ENCODE data around the gene BSND.
"Not testable (repeated sequence)": the region's sequence is repeated elsewhere in the genome, so short reads cannot be mapped to it uniquely, and the experiment has no call there.

BSND gene

GRCh38 chr1:55012661-55013060 lies 13.9 kb downstream of the BSND start:
- no peaks in the 10 kb centered on the region for H3K4me1 Mint-ChIP-seq
- H3K36me3 Mint-ChIP-seq, result no peaks in the 10 kb centered on the region
- ATAC-seq, result no peak

DNA sequence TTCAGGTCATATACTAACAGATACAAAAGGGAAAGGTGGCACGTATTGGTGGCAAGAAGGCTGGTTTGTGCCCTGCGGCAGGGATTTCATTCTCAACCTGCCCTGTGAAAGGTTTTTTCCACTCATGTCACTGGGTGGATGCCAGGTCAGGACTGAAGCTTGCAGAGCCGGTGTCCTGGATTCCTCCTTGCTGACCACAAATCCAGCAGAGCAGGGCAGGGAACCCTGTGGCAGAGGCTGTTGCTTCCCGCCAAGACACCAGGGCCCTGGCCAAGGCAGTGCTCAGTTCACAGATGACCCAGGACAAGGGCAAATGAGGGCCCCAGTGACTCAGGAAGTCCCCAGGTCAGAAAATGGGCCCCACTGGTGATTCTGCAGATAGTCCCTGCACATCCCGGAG lies 16.4 kb downstream of the BSND start:
- Mint-ChIP-seq H3K36me3 (no peaks in the 10 kb centered on the region), H3K27ac (no peak overlapping the region), H3K4me1 (no peaks in the 10 kb centered on the region), H3K9me3 (no peaks in the 10 kb centered on the region), H3K4me3 (no peak overlapping the region), H3K27me3 (peaks cover 42% of the 10 kb centered on the region)
- ATAC-seq, result peak; percentile 3

More at GRCh38 chr1:55012661-55013060, 13.9 kb downstream of the BSND start:
- Mint-ChIP-seq H3K27me3 (peaks cover 37% of the 10 kb centered on the region), H3K9me3 (peaks cover 3% of the 10 kb centered on the region), H3K27ac (no peak overlapping the region), H3K4me3 (no peak overlapping the region)

DNA sequence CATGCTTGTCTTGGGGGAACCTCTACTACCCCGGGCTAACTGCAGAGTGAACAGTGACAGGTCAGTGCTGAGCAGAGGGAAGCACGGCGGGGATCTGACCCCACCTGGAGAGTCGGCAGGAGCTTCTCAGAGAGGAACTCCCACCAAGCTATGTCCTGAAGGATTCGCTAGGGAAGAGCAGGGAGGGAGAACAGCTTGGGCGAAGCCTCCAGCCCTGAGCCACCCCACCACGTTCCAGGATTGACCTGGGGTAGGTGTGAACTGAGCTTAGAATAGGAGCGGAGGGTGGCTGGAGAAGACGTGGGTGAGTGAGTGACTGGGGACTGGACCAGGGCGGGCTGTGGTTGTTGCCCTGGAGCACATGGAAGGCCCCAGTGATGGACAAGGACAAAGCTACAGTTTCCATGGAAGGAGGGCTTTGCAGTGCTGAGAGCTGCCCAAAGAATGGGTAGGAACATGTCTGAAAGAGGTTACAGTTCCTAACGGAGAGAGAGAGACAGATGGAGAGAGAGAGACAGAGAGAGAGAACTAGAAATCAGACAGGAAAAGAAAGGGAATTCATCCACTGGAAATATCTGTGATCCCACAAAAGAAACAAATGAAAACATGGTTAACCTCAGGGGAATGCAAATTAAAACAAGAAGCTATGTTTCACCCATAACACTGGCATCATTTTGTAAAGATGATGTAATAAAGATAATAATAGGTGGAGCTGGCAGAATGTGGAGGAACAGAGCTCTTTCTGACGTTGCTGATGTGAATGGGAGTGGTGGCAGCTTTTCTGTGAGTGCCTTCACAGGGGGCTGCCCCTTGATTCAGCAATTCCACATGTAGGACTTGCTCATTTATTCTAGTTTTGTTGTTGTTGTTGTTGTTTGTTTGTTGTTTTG lies 17.2 kb downstream of the BSND start:
- H3K4me3 Mint-ChIP-seq, result no peak overlapping the region
- H3K9me3 Mint-ChIP-seq, result no peaks in the 10 kb centered on the region
- H3K27me3 Mint-ChIP-seq, result peaks cover 50% of the 10 kb centered on the region
- H3K27ac Mint-ChIP-seq, result no peak overlapping the region
- no peak for ATAC-seq
- H3K36me3 Mint-ChIP-seq, result no peaks in the 10 kb centered on the region
- H3K4me1 Mint-ChIP-seq, result no peaks in the 10 kb centered on the region

GRCh38 chr1:55018395-55018794 lies 19.7 kb downstream of the BSND start:
- H3K4me3 Mint-ChIP-seq, result no peak overlapping the region
- peaks cover 73% of the 10 kb centered on the region for H3K27me3 Mint-ChIP-seq
- H3K9me3 Mint-ChIP-seq, result no peaks in the 10 kb centered on the region
- ATAC-seq, result no peak
- H3K4me1 Mint-ChIP-seq, result no peaks in the 10 kb centered on the region
- H3K27ac Mint-ChIP-seq, result no peak overlapping the region
- no peaks in the 10 kb centered on the region for H3K36me3 Mint-ChIP-seq

DNA sequence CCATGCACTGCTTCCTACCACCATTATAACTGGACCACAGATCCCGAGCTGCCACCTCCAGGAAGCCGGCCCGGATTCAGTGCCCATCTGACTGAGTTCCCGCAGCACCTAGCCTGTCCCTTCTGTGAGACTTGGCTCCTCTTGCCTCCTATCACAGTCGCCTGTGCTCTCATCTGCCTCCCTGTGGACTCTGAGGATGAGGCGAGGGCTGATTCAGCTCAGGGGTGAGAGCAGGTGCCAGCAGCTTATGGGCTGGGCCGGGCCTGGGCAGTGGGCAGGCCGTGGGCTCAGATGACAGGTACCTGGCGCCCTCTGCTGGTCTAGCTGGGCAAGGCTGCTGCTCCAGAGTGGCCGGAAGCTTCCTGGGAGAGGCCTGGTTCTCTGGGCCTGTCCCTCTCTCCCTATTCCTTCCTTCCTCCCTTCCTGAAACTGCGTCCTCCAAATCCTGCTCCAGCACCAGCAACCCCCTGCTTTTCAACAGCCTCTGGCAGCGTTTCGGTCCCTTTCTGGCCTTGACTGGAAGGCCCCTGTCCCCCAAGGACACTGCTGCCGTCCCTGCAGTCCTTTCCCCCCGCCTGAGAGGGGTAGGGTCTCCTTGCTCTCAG lies 23.3 kb downstream of the BSND start:
- ATAC-seq, result peak; percentile 83
- Mint-ChIP-seq H3K4me1 (peaks cover 6% of the 10 kb centered on the region), H3K9me3 (no peaks in the 10 kb centered on the region), H3K27ac (no peak overlapping the region), H3K36me3 (no peaks in the 10 kb centered on the region), H3K4me3 (no peak overlapping the region), H3K27me3 (peaks cover 60% of the 10 kb centered on the region)

- not testable (repeated sequence) for H3K4me1 Mint-ChIP-seq, ATAC-seq, H3K9me3 Mint-ChIP-seq, H3K27ac Mint-ChIP-seq, H3K36me3 Mint-ChIP-seq, H3K4me3 Mint-ChIP-seq
- H3K27me3 Mint-ChIP-seq, result peaks cover 52% of the 10 kb centered on the region
These were observed 25.4 kb downstream of the BSND start for GRCh38 chr1:55024163-55024562.

DNA sequence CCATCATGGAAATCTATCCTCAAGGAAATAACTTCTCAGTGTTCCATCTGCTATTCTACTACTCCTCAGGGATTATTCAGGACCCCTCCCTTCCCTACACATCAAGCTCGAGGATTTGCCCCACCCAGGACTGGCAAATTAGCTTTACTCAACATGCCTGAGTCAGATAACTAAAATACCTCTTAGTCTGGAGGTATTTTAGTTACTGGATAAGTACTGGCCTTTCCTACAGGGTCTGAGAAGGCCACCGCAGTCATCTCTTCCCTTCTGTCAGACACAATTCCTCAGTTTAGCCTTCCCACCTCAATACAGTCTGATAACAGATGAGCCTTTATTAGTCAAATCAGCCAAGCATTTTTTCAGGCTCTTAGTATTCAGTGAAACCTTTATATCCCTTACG lies 27.9 kb downstream of the BSND start:
- H3K4me1 Mint-ChIP-seq, H3K27ac Mint-ChIP-seq, H3K9me3 Mint-ChIP-seq, ATAC-seq, H3K4me3 Mint-ChIP-seq, H3K36me3 Mint-ChIP-seq: not testable (repeated sequence)
- peaks cover 51% of the 10 kb centered on the region for H3K27me3 Mint-ChIP-seq

DNA sequence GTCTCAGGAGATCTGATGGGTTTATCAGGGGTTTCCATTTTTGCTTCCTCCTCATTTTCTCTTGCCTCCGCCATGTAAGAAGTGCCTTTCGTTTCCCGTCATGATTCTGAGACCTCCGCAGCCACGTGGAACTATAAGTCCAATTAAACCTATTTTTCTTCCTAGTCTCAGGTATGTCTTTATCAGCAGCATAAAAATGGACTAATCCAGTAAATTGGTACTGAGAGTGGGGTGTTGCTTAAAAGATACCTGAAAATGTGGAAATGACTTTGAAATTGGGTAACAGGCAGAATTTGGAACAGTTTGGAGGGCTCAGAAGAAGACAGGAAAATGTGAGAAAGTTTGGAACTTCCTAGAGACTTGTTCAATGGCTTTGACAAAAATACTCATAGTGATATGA lies 32.4 kb downstream of the BSND start:
- peaks cover 41% of the 10 kb centered on the region for H3K27me3 Mint-ChIP-seq
- not testable (repeated sequence) for ATAC-seq, H3K36me3 Mint-ChIP-seq

GRCh38 chr1:55033265-55033614 lies 34.5 kb downstream of the BSND start:
- Mint-ChIP-seq H3K27me3 (peaks cover 57% of the 10 kb centered on the region), H3K4me1 (no peaks in the 10 kb centered on the region), H3K27ac (no peak overlapping the region), H3K36me3 (peaks cover 4% of the 10 kb centered on the region), H3K9me3 (peaks cover 3% of the 10 kb centered on the region), H3K4me3 (no peak overlapping the region)
- no peak for ATAC-seq

More for the DNA sequence above, 32.4 kb downstream of the BSND start:
- not testable (repeated sequence) for H3K4me1 Mint-ChIP-seq, H3K9me3 Mint-ChIP-seq, H3K27ac Mint-ChIP-seq, H3K4me3 Mint-ChIP-seq

GRCh38 chr1:55034476-55035133 lies 35.9 kb downstream of the BSND start:
- Mint-ChIP-seq H3K9me3 (peaks cover 3% of the 10 kb centered on the region), H3K4me3 (no peak overlapping the region), H3K27ac (no peak overlapping the region), H3K36me3 (peaks cover 4% of the 10 kb centered on the region), H3K4me1 (no peaks in the 10 kb centered on the region), H3K27me3 (peaks cover 70% of the 10 kb centered on the region)
- no peak for ATAC-seq

GRCh38 chr1:55035904-55036303 lies 37.2 kb downstream of the BSND start:
- Mint-ChIP-seq H3K9me3 (peaks cover 3% of the 10 kb centered on the region), H3K4me1 (peaks cover 7% of the 10 kb centered on the region), H3K27ac (no peak overlapping the region), H3K36me3 (peaks cover 4% of the 10 kb centered on the region), H3K4me3 (no peak overlapping the region), H3K27me3 (peaks cover 70% of the 10 kb centered on the region)
- ATAC-seq, result no peak

DNA sequence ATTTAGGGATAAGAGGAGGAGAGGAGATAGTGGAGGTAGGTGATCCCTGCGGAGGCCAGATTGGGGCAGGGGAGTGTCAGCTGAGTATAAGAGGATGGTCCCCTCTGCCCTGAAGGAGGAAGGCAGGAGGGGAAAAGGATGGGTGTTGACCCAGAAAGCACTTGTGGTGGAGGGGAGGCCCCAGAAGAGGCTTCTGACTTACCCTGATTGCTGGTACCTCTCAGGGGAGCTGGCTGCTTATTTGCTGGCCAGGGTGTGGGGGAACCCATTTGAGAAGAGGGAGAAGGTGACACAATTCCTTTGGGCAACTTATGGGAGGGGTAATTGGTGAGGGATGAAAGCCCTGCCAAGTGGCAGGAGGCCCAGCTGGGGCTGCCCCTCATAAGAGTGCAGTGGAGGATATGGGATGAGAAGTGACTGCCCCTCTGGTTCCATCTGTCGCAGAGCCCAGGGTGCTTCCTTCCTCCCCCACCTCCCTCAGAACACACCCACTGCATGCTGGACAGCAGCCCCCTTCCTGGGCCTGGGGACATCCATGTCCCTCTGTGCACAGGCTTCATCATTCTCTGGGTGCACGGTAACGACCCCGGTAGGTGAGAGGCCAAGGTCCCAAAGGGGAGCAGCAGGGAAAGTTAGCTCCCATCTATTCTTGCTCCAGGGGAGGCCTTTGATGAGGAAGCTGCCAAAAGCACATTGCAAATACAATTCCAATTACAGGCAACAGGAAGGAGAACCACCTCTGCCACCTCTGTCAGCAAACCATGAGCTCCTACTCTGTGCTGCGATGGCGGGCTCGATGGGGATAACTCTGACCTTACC lies 39.2 kb downstream of the BSND start:
- Mint-ChIP-seq H3K4me1 (peaks cover 7% of the 10 kb centered on the region), H3K27ac (no peak overlapping the region), H3K27me3 (peaks cover 72% of the 10 kb centered on the region), H3K4me3 (no peak overlapping the region), H3K9me3 (peaks cover 3% of the 10 kb centered on the region), H3K36me3 (peaks cover 4% of the 10 kb centered on the region)
- no peak for ATAC-seq

DNA sequence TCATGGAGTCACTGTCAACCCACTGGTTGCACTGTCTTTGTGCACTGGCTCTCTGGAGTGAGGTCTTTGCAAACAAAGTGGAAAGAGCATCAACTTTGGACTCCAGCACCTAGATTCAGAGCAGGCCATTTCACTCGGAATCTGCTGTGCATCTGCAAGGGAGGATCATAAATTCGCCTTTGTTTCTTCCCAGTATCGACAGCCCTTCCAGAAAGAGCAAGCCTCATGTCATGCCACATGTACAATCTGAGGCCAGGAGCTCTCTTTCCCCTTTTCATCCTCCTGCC lies 39.8 kb downstream of the BSND start:
- Mint-ChIP-seq H3K36me3 (peaks cover under 1% of the 10 kb centered on the region), H3K27me3 (peaks cover 66% of the 10 kb centered on the region), H3K4me3 (no peak overlapping the region), H3K9me3 (no peaks in the 10 kb centered on the region), H3K27ac (no peak overlapping the region), H3K4me1 (peaks cover 7% of the 10 kb centered on the region)
- no peak for ATAC-seq

GRCh38 chr1:55038974-55039341 lies 40.2 kb downstream of the BSND start:
- Mint-ChIP-seq H3K4me1 (peaks cover 7% of the 10 kb centered on the region), H3K4me3 (no peak overlapping the region), H3K27ac (no peak overlapping the region), H3K9me3 (no peaks in the 10 kb centered on the region), H3K27me3 (peaks cover 63% of the 10 kb centered on the region), H3K36me3 (no peaks in the 10 kb centered on the region)
- no peak for ATAC-seq

DNA sequence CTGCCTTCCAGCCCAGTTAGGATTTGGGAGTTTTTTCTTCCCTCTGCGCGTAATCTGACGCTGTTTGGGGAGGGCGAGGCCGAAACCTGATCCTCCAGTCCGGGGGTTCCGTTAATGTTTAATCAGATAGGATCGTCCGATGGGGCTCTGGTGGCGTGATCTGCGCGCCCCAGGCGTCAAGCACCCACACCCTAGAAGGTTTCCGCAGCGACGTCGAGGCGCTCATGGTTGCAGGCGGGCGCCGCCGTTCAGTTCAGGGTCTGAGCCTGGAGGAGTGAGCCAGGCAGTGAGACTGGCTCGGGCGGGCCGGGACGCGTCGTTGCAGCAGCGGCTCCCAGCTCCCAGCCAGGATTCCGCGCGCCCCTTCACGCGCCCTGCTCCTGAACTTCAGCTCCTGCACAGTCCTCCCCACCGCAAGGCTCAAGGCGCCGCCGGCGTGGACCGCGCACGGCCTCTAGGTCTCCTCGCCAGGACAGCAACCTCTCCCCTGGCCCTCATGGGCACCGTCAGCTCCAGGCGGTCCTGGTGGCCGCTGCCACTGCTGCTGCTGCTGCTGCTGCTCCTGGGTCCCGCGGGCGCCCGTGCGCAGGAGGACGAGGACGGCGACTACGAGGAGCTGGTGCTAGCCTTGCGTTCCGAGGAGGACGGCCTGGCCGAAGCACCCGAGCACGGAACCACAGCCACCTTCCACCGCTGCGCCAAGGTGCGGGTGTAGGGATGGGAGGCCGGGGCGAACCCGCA lies 40.8 kb downstream of the BSND start, which contains the start of gene PCSK9:
TSS of gene PCSK9 (plus strand) at position 207 of the 741 bp plus-strand sequence. CDS start at position 497, 290 bp downstream.
- no peak within 1 kb of the TSS for H3K4me3 Mint-ChIP-seq
- ATAC-seq, result peak; percentile 17
- H3K4me1 Mint-ChIP-seq, result peaks cover 7% of the 10 kb centered on the region
- H3K27me3 Mint-ChIP-seq, result peaks cover 63% of the 10 kb centered on the region
- H3K9me3 Mint-ChIP-seq, result no peaks in the 10 kb centered on the region
- no peak within 1 kb of the TSS for H3K27ac Mint-ChIP-seq
- no peaks in the 10 kb centered on the region for H3K36me3 Mint-ChIP-seq

Data from stimulated activated memory B cell treated with anti-CD40 and anti-IgM and Interleukin-4, amounts not matched to agents 10 μg/mL and 1 μg/mL and 100 μg/mL, for 72 hours (primary cell).